NCI-H1694 treated with DMSO at 0.1 percent for 48 hours (cell line): ENCODE results near the gene IFT52.
"Not testable (repeated sequence)": the region's sequence is repeated elsewhere in the genome, so short reads cannot be mapped to it uniquely, and the experiment has no call there.

Experiments
- DNase-seq: peaks from one replicate; lab custom pipeline; 2025; lab: John Stamatoyannopoulos, UW

The IFT52 gene

GRCh38 chr20:43651650-43652184 is 61.0 kb downstream of the IFT52 start:
- not testable (repeated sequence) for DNase-seq

DNA sequence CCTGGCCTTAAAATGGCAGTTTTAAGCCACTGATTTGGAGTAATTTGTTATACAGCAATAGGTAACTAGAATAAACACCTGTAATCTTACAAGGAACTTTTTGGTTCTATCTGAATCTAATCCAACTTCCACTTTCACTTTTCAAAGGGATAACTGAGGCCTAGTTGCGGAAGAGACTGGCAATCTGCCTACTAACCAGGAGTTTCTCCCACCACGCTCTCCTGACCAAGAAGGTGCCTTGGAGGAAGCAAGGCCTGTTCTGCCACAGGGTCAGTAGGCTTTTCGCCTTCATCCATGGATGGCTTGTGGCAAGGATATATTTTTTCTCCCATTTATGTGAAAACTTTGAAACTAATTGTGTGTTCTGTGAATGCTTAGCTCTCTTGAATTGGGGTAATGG is 63.2 kb downstream of the IFT52 start:
- DNase-seq: no peak

DNA sequence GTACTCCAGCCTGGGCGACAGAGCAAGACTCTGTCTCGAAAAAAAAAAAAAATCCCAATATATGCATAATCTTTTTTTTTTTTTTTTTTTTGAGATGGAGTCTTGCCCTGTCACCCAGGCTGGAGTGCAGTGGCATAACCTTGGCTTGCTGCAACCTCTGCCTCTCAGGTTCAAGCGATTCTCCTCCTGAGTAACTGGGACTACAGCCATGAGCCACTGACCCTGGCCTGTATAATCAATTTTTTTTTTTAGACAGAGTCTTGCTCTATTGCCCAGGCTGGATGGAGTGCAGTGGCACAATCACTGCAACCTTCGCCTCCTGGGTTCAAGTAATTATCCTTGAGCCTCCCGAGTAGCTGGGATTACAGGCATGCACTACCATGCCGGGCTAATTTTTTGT is 64.4 kb downstream of the IFT52 start:
- DNase-seq: not testable (repeated sequence)

DNA sequence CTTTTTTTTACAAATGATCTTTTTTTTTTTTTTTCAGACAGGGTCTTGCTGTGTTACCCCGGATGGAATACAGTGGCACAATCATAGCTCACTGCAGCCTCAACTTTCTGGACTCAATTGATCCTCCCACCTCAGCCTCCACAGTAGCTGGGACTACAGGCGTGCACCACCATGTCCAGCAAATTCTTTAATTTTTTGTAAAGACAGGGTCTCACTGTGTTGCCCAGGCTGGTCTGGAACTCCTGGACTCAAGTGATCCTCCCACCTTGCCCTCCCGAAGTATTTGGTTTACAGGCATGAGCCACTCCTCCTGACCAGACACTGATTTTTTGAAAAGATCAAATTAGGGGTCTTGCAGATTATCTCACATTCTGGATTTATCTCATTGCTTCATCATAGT is 65.2 kb downstream of the IFT52 start:
- DNase-seq: no peak

GRCh38 chr20:43658069-43658722 is 67.5 kb downstream of the IFT52 start:
- no peak for DNase-seq

- no peak for DNase-seq
These were observed 68.1 kb downstream of the IFT52 start for GRCh38 chr20:43658723-43659419.

GRCh38 chr20:43662943-43663655 is 72.4 kb downstream of the IFT52 start:
- no peak for DNase-seq

DNA sequence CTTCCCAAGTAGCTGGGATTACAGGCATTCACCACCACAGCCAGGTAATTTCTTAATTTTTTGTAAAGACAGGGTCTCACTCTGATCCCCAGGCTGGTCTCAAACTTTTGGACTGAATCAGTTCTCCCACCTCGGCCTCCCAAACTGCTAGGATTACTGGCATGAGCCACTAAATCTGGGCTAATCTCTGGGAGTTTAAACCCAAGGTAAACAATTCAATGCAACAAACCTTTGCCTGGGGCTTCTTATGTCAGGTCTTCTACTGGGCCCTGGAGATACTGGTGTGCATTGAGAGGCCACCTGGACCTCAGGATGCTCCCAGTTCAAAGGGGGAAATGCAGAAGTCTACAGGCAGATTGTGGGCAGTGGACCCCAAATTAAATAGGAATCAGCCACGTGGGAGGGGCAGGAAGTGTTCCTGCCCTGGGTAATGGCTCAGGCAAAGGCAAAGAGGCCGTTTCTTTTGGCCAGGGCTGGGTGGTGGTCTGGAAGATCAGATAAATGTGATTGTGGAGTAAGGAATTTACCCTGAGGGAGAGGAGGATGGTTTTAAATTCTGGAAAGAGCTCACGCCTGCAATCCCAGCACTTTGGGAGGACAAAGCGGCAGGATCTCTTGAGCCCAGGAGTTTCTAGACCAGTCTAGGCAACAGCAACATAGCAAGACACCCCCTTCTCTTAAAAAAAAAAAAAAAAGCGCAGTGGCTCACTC is 74.9 kb downstream of the IFT52 start:
- DNase-seq: no peak

- DNase-seq: peak; percentile 19
These were observed 75.9 kb downstream of the IFT52 start, which contains the start of gene MYBL2 for GRCh38 chr20:43666376-43667328. Gene MYBL2 (plus strand): TSS chr20:43667114. CDS start chr20:43667284, 170 bp downstream.

GRCh38 chr20:43667341-43668132 is 76.8 kb downstream of the IFT52 start:
- no peak for DNase-seq

DNA sequence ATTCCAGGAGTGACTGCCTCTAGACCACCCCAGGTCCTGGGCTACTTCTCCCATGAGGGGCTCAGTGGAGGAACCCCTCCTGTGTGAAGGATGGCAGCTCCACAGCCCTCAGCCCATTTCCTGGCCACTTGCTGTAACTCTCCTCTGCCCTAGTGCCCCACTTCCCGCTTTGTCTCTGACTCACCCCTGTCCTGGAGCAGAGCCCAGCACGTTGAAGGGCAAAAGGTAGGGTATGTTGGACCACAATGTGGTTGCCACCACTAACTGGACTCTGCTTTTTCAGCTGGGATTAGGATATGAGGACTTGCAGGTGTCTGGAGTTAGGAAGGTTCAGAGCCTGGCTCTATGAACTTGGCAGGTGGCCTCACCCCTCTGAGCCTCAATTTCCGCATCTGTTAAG is 78.6 kb downstream of the IFT52 start:
- DNase-seq: no peak

- no peak for DNase-seq
These were observed 79.7 kb downstream of the IFT52 start for GRCh38 chr20:43670423-43670822.

GRCh38 chr20:43676368-43676767 is 85.6 kb downstream of the IFT52 start:
- DNase-seq: no peak

GRCh38 chr20:43680981-43681380 is 90.2 kb downstream of the IFT52 start:
- no peak for DNase-seq

GRCh38 chr20:43681468-43681942 is 90.8 kb downstream of the IFT52 start:
- no peak for DNase-seq

DNA sequence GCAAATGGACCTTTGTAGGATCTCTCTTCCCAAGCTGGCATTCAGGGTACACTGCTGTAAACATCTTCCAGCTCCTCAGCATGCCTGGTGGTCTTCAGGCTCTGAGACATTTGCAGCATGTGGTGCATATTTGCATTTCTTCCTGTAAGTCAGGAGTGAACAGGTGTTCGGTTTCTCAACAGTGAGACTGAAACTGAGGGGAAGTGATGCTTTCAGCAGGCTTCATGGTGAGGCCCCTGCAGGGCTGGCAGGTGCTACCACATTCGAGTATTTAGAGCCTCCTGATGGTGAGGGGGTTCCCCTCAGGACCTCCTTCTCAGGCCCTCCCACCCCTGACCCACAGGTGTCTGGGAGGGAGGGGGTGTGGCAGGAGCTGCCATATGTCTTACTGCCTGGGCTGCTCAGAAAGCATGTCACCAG is 91.3 kb downstream of the IFT52 start:
- DNase-seq: no peak

- no peak for DNase-seq
These were observed 91.7 kb downstream of the IFT52 start for GRCh38 chr20:43682446-43682845.

- DNase-seq: no peak
These were observed 96.1 kb downstream of the IFT52 start for GRCh38 chr20:43686820-43687219.

DNA sequence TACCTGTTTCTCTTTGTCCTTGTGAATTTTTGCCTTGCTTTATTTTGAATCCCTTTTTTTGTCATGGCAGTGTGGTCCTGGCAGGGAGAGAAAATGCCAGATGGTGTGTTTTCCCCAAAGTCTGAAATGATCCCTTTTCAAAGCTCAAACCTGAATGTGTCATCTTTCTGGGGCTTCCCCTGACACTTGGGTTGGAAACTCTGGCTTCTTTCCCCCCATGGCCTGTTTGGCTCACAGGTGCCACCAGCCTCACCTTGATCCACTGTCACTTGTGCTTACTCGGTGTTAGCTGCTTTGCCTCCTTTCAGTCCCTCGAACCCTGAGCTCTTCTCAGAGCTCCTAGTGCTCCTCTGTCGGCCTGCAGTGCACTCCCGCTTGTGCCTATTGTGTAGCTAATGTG is 98.4 kb downstream of the IFT52 start:
- DNase-seq: no peak
